Right cardiac atrium (tissue), 5 donors: Measurements from ENCODE around the gene SLC6A17. TPM values are rescaled to one million over a fixed set of nuclear protein-coding genes. Genes with fewer than 3 reads are reported as not detected.

Experiments
- ATAC-seq, 2 donors: fragments of 200-7000 bp; cut with Tn5 transposase; one replicate each; pipeline versions ENCODE4 v1.8.0 to v1.9.1; 2020; ENCODE audit warnings: moderate library complexity in 2 of 2, mild to moderate bottlenecking in 1 of 2
- DNase-seq, 3 donors: peaks; one replicate each; pipeline ENCODE4 v3.0.0-alpha.2; 2020
- H3K27ac ChIP-seq: one replicate; pipeline ENCODE4 v1.5.1; 2013; ENCODE audit warnings: mild to moderate bottlenecking, low read length, control low read depth, moderate library complexity
- H3K27me3 ChIP-seq: one replicate; pipeline ENCODE4 v1.6.1; 2013; ENCODE audit not compliant: control insufficient read depth, insufficient read depth
- H3K4me1 ChIP-seq: one replicate; pipeline ENCODE4 v1.6.1; 2013; ENCODE audit warnings: low read length; ENCODE audit not compliant: control insufficient read depth, insufficient read depth
- H3K4me3 ChIP-seq: one replicate; pipeline ENCODE4 v1.5.1; 2013; ENCODE audit warnings: low read length, control low read depth
- H3K9me3 ChIP-seq: one replicate; pipeline ENCODE4 v1.6.1; 2013; ENCODE audit warnings: low read length; ENCODE audit not compliant: control insufficient read depth
- WGBS: extraction: QIAGEN DNeasy Blood & Tissue Kit; methylation state at CpG from one replicate; pipeline ENCODE4 v1.1.7; 2013; 5-methylcytosine and 5-hydroxymethylcytosine counted together
- intact Hi-C, 4 donors: fragments of 100-400 bp; cut with DNase I; formaldehyde crosslinking; loops; one replicate each; pipeline versions ENCODE4 v1.11.0 to v1.14.0; 2022 to 2023
- polyA plus RNA-seq: library from polyadenylated mRNA; stranded (reverse); fragments of 200-250 nt; gene quantifications from one replicate; pipeline ENCODE4 v1.2.3, GENCODE V29; 2013
- total RNA-seq, 4 donors: library from RNA; stranded (reverse); fragmentation: NEBNext Ultra II Directional; extraction: Animal tissue kit (Norgen Biotek cat#: 25700); gene quantifications; one replicate each; pipeline ENCODE4 v1.2.1, GENCODE V29; 2021
- donor health status: healthy with polysubstance abuse.
- donor health status: DM: no; HTN: yes; CAD: no.
- donor health status: DM: no; HTN: no; CAD: no.
- donor health status: DM: no; HTN: yes; CAD: no; lungs with severe emphysema.
- donor health status: DM: yes; HTN: yes; CAD: no.

Gene SLC6A17
- total and polyA plus RNA-seq, 5 donors: 0.02 to 0.06 TPM; not detected in 3

DNA sequence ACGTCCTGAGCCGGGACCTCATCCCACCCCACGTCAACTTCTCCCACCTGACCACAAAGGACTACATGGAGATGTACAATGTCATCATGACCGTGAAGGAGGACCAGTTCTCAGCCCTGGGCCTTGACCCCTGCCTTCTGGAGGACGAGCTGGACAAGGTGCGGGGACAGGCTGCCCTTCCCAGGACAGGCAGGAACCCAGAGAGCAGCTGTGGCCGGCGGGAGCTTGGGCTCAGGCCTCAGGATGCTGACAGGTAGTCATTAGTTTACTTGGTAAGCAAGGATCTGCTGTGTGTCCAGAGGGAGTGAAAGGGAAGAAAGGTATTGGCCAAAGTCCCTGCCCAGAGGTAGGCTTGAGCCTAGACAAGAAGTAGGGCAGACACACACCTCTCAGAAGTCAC is 42.2 kb downstream of the SLC6A17 start:
- 85% methylated on average over 8 of the region's 8 CpGs for WGBS
- DNase-seq (no peak), ATAC-seq (no peak)
- Histone ChIP-seq H3K27ac (no peak overlapping the region), H3K9me3 (no peaks in the 10 kb centered on the region), H3K4me1 (peaks cover 4% of the 10 kb centered on the region), H3K27me3 (no peaks in the 10 kb centered on the region), H3K4me3 (no peak overlapping the region)
- intact Hi-C loops: loop anchor here in 1 of 4 donors (10.0 kb wide), 1 partner anchor 302 kb away; no protein-coding TSS in a partner anchor

DNA sequence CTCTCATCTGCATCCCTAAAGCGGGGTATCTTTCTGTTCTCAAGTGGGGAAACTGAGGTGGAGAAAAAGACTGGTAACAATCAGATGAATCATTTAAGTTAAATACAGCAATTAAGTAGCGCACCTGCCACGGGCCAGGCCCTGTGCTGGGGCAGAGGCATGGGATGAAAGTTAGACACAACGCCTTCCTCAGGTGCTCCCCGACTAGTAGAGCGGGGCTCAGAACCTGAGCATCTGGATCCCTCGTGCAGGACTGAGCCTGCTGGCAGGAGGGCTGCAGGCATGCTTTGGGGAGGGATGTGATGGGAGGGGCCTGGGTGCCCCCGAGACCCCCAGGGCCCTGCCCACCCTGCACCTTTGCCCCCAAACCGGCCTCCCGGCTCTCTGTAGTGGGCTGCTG is 44.9 kb downstream of the SLC6A17 start:
- Histone ChIP-seq H3K27me3 (no peaks in the 10 kb centered on the region), H3K4me1 (no peaks in the 10 kb centered on the region), H3K4me3 (no peak overlapping the region), H3K9me3 (no peaks in the 10 kb centered on the region), H3K27ac (no peak overlapping the region)
- no peak for DNase-seq
- 87% methylated on average over 10 of the region's 10 CpGs for WGBS
- ATAC-seq: no peak
- intact Hi-C loops: loop anchor here in 1 of 4 donors (10.0 kb wide), 1 partner anchor 300 kb away; no protein-coding TSS in a partner anchor

DNA sequence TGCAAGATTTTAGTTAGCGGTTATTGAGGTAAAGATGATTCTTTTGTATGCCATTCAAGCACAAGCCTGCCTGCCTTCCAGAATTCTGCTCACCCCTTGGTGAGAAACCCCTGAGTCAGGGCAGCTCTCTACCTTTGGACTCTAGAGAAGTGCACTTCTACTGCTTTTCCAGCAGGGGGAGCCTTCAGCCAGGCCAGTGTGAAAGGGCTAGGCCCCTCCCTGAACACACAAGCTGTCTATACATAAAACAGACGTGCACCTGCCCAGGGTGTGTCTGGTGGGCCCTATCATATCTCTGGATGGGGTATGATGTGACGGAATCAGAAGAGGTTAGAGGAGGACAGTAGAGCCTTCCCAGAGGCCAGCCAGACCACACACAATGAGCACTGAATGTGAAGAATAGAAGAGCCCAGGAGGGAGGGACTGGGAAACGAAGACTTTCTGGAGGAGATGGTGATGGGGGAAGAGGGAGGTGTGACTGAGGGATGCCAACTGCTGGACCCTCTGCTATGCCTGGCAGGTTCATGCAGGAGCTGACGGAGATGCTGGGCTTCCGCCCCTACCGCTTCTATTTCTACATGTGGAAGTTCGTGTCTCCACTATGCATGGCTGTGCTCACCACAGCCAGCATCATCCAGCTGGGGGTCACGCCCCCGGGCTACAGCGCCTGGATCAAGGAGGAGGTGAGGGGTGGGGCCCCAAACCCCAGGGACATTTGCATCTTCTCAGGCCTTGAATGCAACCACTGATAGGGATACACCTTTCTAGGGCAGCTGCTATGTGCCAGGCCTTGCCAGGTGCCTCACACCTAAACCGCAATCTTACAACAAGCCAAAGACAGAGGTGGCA is 46.8 kb downstream of the SLC6A17 start:
- intact Hi-C loops: loop anchor here in 1 of 4 donors (10.0 kb wide), 1 partner anchor 298 kb away; no protein-coding TSS in a partner anchor
- no peaks in the 10 kb centered on the region for H3K9me3 ChIP-seq
- DNase-seq: no peak
- 55% methylated on average over 12 of the region's 12 CpGs for WGBS
- peak; percentile 7 to 56 for ATAC-seq
- H3K27me3 ChIP-seq: no peaks in the 10 kb centered on the region
- no peaks in the 10 kb centered on the region for H3K4me1 ChIP-seq
- no peak overlapping the region for H3K4me3 ChIP-seq
- H3K27ac ChIP-seq: no peak overlapping the region

DNA sequence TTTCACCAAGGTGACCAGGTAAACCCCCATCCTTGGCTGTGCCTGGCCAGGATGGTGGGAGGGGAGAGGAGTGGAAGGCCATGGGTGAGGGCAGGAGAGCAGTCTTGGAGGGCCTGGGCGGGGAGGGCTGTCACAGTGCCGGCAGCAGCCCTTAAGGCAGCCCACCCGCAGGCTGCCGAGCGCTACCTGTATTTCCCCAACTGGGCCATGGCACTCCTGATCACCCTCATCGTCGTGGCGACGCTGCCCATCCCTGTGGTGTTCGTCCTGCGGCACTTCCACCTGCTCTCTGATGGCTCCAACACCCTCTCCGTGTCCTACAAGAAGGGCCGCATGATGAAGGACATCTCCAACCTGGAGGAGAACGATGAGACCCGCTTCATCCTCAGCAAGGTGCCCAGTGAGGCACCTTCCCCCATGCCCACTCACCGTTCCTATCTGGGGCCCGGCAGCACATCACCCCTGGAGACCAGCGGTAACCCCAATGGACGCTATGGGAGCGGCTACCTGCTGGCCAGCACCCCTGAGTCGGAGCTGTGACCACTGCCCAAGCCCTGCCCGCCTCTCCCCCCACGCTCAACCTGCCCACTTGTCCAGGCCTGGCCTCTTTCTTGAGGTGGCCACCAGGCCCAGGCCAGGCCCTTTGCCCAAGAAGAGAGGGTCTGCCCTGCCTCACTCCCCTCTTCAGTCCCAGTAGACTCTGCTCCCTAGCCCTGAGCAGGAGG is 47.8 kb downstream of the SLC6A17 start:
- Histone ChIP-seq H3K27me3 (no peaks in the 10 kb centered on the region), H3K9me3 (no peaks in the 10 kb centered on the region), H3K4me1 (no peaks in the 10 kb centered on the region), H3K27ac (no peak overlapping the region), H3K4me3 (no peak overlapping the region)
- intact Hi-C loops: loop anchor here in 1 of 4 donors (10.0 kb wide), 1 partner anchor 297 kb away; no protein-coding TSS in a partner anchor
- WGBS: 94% methylated on average over 23 of the region's 23 CpGs
- no peak for DNase-seq
- no peak for ATAC-seq

DNA sequence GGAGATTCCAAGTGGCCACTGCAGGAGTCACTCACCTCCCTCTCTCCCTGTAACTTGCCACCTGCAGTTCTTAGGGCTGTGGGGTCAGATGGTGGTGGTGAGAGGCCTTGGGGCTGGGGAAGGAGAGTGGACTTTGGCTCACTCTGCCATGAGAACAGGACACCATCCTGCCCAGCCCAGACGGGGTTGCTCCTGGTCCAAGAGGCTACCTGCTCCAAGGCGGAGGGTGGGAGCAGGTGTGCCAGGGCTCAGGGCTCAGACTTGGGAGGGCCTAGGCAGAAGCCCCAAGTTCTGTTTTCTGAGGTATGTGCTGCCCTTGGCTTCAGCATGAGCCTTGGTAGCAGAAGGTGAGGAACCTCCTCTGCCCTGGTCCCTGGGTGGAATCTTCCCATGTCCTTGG is 48.5 kb downstream of the SLC6A17 start:
- 96% methylated on average over 2 of the region's 2 CpGs for WGBS
- no peaks in the 10 kb centered on the region for H3K4me1 ChIP-seq
- ATAC-seq (no peak), DNase-seq (no peak)
- H3K9me3 ChIP-seq: no peaks in the 10 kb centered on the region
- no peak overlapping the region for H3K27ac ChIP-seq
- H3K4me3 ChIP-seq: no peak overlapping the region
- H3K27me3 ChIP-seq: no peaks in the 10 kb centered on the region
- intact Hi-C loops: loop anchor here in 1 of 4 donors (10.0 kb wide), 1 partner anchor 296 kb away; no protein-coding TSS in a partner anchor

DNA sequence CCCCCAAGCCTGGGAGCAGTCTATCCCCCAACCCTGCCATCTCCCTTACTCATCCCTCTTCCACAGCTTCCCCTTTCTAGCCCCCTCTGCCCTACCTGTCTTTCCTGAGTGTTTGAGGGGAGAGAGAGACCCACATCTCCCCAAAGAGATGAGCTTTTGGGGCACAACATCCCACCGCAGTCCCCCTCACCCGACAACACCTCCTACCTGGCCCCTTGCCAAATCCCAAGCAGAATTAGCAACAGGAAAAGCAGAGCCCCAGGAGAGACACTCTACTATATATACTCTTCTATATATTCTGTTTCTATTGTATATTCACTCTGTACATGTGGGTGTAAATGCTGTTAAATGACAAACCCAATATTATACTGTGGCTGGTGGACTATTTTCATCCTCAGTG is 49.9 kb downstream of the SLC6A17 start:
- intact Hi-C loops: loop anchor here in 1 of 4 donors (10.0 kb wide), 1 partner anchor 295 kb away; no protein-coding TSS in a partner anchor
- ATAC-seq (no peak), DNase-seq (no peak)
- WGBS: 16% methylated on average over 2 of the region's 2 CpGs
- H3K4me1 ChIP-seq: no peaks in the 10 kb centered on the region
- no peaks in the 10 kb centered on the region for H3K9me3 ChIP-seq
- no peak overlapping the region for H3K4me3 ChIP-seq
- no peak overlapping the region for H3K27ac ChIP-seq
- H3K27me3 ChIP-seq: no peaks in the 10 kb centered on the region

DNA sequence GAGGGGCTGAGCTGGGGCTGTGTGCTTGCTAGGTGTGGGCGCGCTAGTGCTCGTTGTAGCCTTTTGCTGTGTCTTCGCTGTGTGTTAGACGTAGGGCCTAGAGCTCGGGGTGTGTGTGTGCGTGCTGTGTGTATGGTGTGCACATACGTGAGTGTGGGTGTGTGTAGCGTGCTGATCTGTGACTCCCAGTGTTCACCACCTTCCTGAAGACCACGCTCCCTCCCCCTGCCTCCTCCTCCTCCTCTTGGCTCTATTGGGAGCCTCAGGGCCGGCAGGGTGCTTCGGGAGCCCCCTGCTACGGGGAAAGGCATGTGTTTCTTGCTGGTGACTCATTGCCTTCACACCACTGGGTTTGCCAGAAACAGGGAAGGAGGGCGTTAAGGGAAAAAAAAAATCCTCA is 50.4 kb downstream of the SLC6A17 start:
- Histone ChIP-seq H3K9me3 (no peaks in the 10 kb centered on the region), H3K4me1 (no peaks in the 10 kb centered on the region), H3K27me3 (no peaks in the 10 kb centered on the region), H3K4me3 (no peak overlapping the region), H3K27ac (no peak overlapping the region)
- ATAC-seq (no peak), DNase-seq (no peak)
- intact Hi-C loops: loop anchor here in 1 of 4 donors (10.0 kb wide), 1 partner anchor 294 kb away; no protein-coding TSS in a partner anchor
- 62% methylated on average over 14 of the region's 14 CpGs for WGBS

DNA sequence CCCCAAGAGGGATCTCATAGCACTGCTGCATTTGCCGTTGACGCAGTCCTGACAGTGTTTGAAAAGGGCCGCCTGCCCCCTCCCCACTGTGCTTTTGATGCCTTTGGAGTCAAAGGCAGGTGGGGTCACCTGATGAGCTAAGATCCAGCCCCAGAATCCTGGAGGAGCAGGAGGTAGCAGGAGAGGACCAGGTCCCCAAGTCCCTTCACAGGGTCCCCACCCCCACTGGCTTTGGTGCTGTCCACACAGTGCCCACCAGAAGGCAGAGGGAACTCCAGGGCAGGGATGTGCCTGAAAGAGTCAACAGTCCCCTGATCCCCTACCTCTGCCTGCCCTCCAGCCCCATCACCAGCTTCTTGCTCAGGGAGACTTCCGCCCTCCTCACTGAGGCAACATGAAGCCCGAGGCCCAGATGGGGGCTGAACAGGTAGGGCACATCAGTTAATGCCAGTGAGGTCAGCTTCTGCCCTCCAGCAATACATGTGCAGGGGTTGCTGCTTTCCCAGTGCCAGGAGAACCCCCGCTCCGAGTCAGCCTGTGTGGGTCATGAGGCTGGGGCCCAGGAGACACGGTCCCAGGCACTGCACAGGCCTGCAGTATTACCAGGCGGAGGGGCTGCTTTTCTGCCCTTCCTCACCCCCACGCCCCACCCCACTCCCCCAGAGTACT is 51.0 kb downstream of the SLC6A17 start:
- Histone ChIP-seq H3K4me1 (no peaks in the 10 kb centered on the region), H3K9me3 (no peaks in the 10 kb centered on the region), H3K27me3 (no peaks in the 10 kb centered on the region), H3K27ac (no peak overlapping the region), H3K4me3 (no peak overlapping the region)
- DNase-seq (no peak), ATAC-seq (no peak)
- 83% methylated on average over 10 of the region's 10 CpGs for WGBS
- intact Hi-C loops: loop anchor here in 1 of 4 donors (10.0 kb wide), 1 partner anchor 294 kb away; no protein-coding TSS in a partner anchor

DNA sequence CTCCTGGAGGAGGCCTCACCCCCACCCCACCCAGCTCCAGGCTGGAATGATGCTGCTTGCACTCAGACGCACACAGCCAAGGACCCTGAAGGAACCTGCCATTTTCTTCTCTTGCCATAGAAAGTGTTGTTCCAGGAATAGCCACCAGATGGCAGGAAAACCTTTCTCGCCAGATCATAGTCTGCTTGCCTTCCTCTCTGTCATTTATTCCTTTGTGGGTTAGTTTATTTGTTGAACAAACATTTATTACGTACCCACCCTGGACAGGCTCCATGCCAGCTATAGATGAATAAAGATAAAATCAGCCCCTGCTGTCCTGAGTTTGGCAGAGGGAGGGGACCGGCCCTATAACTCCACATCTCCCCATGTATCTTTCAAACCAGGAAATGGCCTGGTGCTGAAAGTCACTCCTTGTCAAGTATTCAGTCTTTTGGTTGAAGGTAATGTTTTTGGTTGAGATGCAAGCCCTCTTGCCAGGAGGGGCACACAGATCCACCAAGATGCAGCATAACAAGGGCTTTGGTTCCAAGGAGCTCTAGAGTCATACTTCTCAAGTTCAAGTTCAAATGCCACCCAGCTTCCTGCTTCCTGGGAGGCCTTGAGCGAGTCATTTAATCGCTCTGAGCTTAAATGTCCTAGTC is 52.8 kb downstream of the SLC6A17 start:
- peak in 1 of 3 donors; percentile 46 for DNase-seq
- H3K27ac ChIP-seq: no peak overlapping the region
- WGBS: 32% methylated on average over 6 of the region's 6 CpGs
- intact Hi-C loops: loop anchor here in 2 of 4 donors (2.0 to 10.0 kb wide), 3 partner anchors 110 to 292 kb away; no protein-coding TSS in a partner anchor
- peak; percentile 28 to 61 for ATAC-seq
- no peak overlapping the region for H3K4me3 ChIP-seq
- H3K9me3 ChIP-seq: no peaks in the 10 kb centered on the region
- H3K27me3 ChIP-seq: no peaks in the 10 kb centered on the region
- H3K4me1 ChIP-seq: no peaks in the 10 kb centered on the region

DNA sequence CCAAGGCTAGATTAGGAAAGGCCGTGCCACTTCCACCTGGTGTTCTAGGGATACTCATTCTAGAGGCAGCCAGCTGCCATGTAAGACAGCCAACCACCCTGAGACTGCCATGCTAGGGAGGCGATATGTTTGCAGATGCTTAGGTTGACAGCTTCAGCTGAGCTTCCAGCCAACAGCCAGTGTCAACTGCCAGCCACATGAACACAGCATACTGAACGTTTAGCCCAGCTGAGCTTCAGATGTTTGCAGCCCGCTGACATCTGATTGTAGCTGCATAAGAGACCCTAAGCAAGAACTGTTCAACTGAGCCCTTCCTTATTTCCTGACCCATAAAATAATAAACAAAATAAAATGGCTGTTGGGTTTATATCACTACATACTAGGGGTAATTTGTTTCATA is 54.9 kb downstream of the SLC6A17 start:
- intact Hi-C loops: loop anchor here in 2 of 4 donors (2.0 to 10.0 kb wide), 4 partner anchors 107 to 290 kb away; partner anchors contain the start of gene LAMTOR5 (in 1 of the 2)
- ATAC-seq: no peak

More for the DNA sequence above, 54.9 kb downstream of the SLC6A17 start:
- Histone ChIP-seq H3K9me3 (no peaks in the 10 kb centered on the region), H3K4me3 (no peak overlapping the region), H3K4me1 (no peaks in the 10 kb centered on the region), H3K27me3 (no peaks in the 10 kb centered on the region), H3K27ac (no peak overlapping the region)
- 77% methylated on average over 4 of the region's 4 CpGs for WGBS
- no peak for DNase-seq
